ENCODE results near the gene ECSCR.

ECSCR gene

DNA sequence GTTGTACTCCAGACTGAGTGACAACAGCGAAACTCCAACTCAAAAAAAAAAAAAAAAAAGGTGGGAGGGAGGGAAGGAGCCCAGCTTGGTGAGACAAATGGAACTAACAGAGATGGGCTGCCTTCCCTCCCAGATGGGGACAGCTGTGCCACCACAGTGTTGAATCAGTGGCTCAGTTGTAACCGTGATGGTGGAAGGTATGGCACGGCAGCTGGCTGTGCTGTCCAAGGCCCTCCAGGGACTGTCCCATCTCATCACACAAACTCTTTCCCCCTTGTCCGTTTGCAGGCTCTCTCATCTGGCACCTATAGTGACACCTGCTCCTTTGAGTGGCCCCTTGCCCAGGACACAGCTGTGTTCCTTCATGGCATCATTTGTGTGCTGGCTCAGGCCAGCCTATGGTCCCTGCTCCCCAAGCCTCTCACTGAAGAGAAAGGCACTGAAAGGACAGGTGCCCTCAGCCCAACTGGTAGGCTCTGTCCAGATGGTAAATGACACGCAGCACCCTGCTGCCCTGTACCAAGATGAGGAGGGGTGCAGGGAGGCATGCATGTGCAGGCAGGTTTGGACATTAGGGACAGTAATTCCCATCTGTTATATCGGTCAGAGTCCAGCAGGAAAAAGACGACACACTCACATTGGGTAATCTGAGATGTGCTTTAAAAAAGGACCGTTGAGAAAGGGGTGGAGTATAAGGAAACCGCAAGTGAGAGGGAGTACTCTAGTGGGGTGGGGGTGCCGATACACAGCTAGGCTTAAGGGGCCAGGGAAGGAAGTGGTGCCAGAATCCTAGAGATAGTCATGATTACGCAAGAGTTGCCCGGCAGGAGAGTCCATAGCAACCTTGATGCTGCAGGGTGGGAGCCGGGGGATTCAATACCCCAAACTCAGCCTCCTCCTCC, 12.6 kb upstream of the ECSCR start:
- no peak for DNase-seq (ENCODE audit: low read depth)

DNA sequence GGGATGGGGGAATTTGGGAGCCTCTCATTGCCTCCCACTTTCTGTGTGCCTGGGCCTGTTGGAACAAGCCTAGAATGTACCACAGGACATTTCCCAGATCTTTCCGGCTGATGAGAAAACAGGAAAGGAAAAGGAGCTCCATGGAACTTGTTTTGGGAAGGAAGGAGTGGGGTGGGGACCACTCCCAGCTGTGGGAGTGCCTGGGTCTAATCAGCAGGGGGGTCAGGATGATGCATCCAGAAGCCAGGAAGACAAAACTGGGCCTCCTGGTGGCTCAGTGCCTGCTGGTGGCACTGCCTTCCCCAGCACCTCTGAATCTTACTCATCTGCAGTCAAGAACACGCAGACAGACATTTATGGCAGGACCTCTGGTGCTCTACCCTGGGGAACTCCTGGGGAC, 11.0 kb upstream of the ECSCR start:
- DNase-seq (ENCODE audit: low read depth): no peak

DNA sequence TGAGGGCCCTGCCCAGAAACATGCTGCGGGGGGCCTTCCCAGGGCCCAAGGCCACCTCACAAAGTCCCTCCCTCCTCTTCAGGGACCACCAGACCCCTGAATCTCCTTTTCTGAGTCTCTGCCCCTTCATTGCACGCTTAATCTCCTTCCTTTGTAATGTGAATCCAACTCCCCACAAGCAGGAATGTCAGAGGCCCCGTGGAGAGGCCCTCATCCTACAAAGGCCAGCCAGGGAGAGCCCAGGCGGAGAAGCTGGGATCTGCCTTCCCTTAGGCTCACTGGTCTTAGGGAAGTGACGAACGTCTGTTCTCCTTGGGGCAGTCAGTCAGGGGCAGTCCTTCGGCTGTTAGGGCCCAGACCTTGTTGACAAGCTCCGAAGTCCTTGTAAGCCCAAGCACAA, 10.6 kb upstream of the ECSCR start:
- DNase-seq (ENCODE audit: low read depth): no peak

DNA sequence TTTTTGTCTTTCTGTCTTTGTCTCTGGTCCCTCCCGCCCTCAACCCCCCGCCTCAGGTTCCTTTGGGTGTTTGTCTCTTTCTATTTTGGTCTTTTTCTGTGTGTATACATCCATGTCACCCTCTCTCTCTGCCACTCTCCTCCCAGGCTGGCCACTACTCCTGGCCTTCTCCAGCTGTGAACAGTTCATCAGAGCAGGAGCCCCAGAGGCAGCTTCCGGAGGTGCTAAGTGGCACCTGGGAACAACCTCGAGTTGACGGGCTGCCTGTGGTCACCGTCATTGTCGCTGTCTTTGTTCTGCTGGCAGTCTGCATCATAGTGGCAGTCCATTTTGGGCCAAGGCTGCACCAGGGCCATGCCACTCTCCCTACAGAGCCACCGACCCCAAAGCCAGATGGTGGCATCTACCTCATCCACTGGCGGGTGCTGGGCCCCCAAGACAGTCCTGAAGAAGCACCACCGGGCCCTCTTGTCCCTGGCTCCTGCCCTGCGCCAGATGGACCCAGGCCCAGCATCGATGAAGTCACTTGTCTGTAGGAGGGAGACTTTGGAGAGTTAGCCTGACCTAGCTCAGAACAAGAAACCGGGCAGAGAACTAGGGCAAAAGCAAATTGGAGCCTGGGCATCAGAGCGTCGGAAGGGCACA, 10.0 kb upstream of the ECSCR start:
- DNase-seq (ENCODE audit: low read depth): no peak

DNA sequence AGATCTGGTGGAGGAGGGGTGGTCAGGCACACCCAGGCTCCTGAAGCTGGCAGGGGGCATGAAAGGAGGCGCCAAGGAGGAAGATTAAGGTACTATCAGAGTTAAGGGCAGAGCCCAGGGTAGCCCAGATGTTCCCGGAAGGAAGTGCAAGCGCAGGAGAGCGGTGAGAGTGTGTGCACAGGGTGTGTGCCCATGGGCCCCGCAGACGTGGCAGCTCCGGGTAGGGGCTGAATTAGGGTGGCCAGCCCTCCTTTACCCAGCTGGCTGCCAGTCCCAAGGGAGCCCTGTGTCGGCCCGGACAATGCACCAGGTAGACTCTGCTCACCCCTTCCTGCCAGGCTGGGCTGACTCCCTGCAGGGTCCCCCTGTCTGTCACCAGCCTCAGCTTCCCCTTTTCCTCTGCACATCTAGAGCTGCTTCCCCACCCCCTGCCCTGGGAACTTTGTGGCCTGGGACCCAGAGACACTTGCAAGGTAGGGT, 8.3 kb upstream of the ECSCR start, which contains the start of gene SMIM33:
Gene SMIM33, plus strand, starts transcription at position 184 of the 480 bp plus-strand sequence. Its CDS starts 118 bp downstream, at position 302.
- no peak for DNase-seq (ENCODE audit: low read depth)

DNA sequence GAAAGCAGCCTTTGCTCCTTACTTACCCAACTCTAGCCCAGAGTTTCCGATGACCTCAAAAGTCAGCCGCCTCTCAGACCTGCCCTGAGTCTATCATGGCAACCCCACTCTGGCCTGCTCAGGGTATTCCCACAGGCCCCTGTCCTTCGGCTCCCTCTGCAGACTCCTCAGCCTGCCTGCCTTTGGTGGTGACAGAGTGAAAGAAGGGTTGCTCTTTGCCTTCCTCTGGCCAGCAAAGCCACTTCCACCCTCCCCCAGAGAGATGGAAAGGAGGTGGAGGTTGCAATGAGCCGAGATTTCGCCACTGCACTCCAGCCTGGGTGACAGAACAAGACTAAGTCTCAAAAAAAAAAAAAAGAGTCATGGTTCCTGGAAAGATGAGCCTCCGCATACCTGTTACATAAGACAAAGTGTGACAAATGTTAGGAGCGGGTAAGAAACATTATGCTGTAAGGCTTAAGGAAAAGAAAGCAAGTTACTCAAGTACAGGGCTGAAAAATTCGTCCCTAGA, 5.9 kb upstream of the ECSCR start:
- no peak for DNase-seq (ENCODE audit: low read depth)

DNA sequence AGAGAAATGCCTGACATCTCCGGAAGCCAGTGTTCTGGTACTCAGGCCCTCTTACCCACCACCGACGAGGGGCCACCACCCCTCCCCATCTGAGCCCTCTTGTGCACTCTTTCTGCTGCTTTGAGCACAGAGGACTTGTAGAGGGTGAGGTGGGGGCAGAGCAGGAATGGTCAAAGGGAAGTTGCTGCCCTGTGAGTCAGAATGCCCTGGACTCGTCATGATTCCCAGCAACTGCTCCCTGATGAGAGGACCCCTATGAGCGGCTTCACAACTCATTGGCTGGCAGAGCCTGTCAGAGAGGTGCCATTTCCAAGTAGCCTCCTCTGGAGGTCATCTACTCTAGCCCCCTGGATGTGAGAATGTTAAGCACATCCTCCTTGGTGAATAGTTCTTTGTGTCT, 845 bp downstream of the ECSCR start:
- DNase-seq (ENCODE audit: low read depth): no peak

DNA sequence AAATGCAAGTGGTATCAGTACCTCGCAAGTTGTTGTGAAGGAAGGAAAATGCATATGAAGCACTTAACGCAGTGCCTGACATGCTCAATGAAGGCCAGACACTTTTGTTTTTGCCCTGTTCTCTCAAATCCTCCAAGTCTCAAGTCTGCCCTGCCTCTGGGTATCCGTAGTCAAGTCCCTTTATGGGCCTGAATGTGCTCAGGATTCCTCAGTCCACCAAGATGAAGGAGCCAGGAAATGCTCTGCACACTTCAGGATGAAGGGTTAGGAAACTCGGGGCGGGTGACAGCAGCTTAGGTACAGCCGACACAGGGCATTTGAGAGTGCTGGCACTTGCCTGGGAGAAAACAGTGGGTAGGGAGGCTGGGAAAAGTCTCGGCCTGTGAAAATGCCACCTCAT, 1.4 kb downstream of the ECSCR start:
- no peak for DNase-seq (ENCODE audit: low read depth)

DNA sequence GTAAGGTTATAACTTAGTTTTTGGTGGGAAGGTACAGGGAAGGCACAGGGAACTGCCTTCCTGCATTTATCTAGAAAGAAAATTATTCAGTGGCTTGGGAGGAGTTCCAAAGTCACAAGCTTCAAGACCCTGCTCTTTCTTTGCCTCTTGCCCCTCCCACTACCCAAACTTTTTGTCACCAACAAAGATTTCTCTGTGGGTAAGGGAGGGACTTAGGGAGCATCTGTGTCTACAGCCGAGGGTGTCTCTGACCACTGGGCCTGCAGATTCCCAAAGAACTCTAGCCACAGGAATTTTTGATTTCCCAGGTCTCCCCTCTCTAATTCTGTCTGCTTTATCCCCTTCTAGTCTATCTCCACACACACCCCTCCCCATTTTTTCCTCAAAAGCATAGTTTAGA, 2.1 kb downstream of the ECSCR start:
- DNase-seq (ENCODE audit: low read depth): no peak

DNA sequence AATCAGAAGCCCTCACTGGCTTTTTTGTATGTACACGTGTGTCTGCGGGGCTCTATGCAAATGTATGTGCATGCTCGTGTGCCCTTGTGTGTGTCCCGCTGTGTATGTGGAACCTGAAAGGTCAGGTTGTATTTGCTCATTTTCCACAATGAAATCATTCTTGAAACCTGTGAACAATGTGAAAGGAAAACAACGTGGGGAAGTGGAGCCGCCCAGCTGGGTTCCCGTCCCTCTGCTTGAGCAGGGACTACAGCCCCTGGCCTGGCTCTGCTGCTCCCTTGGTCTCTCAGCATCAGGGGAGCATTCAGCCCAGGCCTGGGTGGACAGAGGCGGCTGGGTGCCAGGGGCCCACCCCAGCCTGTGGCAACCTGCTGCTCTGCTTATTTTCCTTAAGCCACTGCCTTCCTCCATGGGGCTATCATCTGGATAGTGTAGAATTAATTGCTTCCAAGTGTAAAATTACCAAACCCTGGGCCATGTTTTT, 3.0 kb downstream of the ECSCR start:
- no peak for DNase-seq (ENCODE audit: low read depth)

DNA sequence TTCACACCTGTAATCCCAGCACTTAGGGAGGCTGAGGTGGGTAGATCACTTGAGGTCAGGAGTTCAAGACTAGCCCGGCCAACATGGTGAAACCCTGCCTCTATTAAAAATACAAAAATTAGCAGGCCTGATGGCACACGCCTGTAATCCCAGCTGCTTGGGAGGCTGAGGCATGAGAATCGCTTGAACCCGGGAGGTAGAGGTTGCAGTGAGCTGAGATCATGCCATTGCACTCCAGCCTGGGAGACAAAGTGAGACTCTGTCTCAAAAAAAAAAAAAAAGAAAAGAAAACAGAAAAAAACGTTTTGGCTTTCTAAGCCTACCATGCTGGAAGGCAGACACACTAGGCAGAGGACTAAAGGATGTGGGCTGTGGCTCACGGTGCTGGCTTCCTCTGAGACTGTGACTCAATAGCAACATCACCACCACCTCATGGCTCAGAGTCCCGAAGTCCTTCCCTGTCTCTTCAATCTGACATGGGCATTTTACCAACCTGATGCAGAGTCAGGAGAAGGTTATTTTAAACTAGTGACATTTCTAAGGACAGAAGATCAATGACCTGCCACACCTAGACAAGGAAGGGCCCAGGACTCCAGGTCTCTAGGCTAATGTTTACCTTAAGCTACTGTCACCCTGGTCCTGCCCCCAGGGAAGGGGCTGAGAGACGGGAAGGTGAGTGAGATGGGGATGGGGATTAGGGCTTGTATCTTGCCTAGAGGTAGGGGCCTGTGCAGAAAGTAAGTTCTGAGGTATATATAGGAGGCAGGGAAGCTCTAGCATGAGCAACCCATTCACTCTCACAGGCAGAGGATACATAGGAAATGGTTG, 3.7 kb downstream of the ECSCR start:
- peak; percentile 65 for DNase-seq (ENCODE audit: low read depth)

DNA sequence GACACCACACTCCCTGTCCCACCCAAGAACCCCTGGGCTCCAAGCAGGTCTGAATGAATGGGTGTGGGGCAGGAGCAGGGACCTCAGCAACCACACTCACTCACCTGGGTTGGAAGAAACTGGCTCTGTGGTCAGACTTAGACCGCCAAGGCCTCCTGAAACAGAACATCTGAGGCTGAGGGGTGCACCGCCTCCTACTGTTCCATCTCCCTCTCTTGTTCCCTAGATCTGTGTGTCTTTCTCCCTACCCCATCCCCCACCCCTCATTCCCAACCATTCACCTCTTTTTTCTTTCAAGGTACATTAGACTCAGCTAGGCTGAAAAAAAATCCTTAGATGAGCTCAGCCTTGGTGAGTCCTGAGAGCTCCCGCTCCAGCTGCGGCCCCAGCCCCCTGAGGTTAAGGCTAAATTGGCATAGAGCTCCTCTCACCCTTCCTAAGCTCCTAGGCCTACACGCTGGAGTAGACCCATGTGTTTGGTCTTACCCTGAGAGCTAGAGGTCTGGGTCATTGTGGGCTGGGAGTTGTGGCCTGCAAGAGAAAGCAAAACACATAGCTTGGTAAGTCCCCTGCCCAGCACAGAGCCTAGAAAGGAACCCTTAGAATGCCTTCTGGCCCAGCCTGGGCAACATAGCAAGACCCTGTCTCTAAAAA, 4.8 kb downstream of the ECSCR start:
- DNase-seq (ENCODE audit: low read depth): no peak

DNA sequence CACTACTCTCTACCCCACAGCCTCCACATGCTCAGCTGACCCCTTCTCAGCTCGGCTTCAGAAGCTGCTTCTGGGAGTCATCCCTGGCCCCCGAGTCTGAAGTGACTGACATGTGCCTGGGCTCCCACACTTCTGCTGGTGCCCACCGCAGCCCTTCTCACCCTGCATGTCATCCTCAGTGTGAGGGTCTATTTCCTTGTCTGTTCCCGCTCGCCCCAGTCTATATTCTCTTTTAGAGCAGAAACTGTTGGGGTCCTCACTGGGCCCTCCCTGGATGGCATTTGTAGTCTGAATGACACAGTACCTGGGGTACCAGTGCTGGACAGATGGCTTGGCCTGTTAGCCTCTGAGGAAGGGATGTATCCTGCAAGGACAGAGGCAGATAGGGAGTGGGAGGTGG, 5.3 kb downstream of the ECSCR start:
- DNase-seq (ENCODE audit: low read depth): no peak

DNA sequence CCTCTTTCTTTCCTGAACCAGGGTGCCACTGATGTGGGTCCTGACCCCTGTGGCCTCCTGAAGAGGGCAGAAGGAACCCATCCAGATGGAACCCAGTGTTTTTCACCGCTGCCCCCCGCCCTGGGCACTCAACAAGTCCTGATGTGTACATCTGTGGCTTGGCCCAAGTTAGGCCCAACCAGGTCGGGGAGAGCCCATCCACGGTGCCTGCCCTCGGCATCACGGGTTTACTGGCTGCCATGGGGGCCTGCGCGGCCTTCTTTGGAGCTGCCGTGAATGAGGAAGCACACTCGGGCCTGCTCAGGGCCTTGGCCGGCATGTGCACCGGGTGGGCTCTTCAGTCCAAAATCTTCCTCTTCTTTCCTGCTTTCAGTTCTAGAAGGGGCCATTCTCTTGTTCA, 5.8 kb downstream of the ECSCR start:
- DNase-seq (ENCODE audit: low read depth): no peak

DNA sequence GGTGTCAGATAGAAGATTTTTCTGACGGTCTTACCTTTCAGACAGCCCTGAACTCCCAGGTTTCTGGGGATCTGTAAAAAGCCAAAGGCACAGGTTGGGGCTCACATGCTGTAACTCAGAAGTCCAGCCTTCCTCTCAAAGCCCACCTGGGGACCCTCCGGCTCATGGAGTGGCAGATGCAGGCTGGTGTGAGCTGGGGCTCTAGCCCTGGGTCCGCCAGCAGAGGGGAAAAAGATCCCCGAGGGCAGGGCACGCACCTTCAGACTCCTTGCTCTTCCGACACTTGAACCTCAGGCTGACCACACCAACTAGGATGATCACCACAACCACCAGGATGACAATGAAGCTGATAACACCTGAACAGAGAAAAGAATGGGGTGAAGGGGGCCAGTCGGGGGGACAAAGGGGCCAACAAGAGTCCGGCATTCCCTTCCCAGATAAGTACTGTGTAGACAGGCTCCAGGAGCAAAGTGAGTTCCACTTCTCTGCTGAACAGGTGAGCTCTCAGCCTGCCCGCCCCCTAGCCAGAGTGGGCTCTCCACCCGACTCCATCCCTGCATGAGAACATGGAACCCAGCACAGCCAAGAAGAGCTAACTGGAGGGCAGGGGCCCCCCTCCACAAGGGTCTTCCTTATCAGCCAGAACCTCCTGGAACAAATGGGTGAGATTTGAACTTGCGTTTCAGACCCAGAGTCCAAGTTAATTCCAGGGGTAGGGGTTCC, 7.8 kb downstream of the ECSCR start:
- no peak for DNase-seq (ENCODE audit: low read depth)

DNA sequence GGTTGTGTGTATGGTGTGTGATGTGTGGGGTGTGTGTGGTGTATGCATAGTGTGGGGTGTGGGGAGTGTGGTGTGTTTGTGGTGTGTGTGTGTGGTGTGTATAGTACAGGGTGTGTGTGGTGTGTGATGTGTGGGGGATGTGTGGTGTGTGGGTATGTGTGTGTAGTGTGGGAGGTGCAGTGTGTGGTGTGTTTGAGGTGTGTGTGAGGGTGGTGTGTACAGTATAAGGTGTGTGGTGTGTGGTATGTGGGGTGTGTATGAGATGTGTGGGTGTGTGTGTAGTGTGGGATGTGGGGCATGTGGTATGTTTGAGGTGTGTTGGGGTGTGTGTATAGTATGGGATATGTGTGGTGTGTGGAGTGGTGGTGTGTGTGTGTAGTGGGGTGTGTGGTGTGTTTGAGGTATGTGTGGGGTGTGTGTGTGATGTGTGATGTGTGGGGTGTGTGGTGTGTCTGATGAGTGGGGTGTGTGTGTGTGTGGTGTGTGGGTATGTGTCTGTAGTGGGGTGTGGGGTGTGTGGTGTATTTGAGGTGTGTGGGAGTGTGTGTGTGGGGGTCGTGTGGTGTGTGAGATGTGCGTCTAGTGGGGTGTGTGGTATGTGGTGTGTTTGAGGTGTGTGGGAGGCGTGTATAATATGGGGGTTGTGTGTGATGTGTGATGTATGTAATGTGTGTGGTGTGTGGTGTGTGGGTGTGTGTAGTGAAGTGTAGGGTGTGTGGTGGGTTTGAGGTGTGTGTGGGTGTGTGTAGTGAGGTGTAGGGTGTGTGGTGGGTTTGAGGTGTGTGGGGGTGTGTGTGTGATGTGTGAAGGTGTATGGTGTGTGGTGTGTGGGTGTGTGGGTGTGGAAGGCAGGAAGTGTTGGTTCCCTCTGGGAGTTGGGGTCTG, 8.6 kb downstream of the ECSCR start:
- no peak for DNase-seq (ENCODE audit: low read depth)

DNA sequence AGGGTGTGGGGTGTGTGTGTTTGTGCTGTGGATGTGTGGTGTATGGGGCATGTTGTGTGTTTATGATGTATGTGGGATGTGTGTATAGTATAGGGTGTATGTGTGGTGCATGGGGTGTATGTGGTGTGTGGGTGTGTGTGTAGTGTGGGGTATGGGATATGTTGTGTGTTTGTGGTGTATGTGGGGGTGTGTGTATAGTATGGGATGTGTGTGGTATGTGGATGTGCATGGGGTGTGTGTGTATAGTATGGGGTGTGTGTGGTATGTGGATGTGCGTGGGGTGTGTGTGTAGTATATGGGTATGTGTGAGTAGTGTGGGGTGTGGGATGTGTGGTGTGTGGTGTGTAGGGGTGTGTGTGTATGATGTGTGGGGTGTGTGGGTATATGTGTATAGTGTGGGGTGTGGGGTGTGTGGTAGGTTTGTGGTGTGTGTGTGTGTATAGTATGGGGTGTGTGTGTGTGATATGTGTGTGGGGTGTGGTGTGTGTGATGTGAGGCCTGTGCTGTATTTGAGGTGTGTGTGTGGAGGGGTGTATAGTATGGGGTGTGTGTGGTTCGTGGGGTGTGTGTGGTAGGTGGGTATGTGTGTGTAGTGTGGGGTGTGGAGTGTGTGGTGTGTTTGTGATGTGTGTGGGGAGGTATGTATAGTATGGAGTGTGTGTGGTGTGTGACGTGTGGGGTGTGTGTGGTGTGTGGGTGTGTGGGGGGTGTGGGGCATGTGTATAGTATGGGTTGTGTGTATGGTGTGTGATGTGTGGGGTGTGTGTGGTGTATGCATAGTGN, 10.5 kb downstream of the ECSCR start:
- DNase-seq (ENCODE audit: low read depth): no peak

DNA sequence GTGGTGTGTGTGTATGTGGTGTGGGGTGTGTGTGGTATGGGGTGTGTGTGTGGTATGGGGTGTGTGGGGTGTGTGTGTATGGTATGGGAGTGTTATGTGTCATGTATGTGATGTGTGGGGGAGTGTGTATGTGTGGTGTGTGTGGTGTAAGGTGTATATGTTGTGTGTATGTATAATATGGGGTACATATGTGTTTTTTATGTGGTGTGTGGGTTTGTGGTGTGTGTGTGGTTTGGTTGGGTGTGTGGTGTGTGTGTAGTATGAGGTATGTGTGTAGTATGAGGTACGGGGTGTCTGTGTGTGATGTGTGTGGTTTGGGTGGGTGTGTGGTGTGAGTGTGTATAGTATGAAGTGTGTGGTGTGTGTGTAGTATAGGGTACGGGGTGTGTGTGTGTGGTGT, 11.4 kb downstream of the ECSCR start:
- no peak for DNase-seq (ENCODE audit: low read depth)

Data from activated T-cell treated with anti-CD3 and anti-CD28 coated beads for 24 hours (primary cell).